Measurements from ENCODE around the gene MYO1G.

The MYO1G gene

DNA sequence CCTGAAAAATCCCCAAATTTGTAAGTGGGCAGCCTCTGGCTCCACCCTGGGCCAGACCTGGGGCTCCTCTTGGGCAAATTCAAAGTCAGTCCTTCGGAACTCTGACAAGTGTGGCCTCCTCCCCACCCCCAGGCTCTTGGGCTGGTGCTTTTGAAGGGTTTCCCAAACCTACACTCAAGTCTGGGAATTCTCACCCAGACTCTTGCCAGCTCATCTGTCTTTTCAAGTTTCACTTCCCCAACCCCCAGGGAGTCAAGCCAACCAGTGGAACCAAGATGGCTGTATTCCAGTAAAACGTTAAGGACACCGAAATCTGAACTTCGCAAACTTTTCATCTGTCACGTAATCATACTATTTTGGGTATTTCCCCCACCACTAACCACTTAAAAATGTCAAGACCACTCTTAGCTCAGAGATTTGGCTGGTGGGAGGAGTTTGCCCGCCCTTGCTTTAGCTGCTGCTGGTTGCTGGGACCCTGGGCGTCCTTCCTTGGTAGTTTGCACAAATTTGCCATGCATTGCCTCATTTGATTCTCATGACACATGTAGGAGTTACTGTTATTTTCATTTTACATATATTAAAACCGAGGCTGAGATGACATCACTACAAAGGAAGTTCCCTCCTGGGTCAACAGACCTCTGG is 1.7 kb upstream of the MYO1G start:
- peak; percentile 78 for DNase-seq (ENCODE audit: low read depth)

DNA sequence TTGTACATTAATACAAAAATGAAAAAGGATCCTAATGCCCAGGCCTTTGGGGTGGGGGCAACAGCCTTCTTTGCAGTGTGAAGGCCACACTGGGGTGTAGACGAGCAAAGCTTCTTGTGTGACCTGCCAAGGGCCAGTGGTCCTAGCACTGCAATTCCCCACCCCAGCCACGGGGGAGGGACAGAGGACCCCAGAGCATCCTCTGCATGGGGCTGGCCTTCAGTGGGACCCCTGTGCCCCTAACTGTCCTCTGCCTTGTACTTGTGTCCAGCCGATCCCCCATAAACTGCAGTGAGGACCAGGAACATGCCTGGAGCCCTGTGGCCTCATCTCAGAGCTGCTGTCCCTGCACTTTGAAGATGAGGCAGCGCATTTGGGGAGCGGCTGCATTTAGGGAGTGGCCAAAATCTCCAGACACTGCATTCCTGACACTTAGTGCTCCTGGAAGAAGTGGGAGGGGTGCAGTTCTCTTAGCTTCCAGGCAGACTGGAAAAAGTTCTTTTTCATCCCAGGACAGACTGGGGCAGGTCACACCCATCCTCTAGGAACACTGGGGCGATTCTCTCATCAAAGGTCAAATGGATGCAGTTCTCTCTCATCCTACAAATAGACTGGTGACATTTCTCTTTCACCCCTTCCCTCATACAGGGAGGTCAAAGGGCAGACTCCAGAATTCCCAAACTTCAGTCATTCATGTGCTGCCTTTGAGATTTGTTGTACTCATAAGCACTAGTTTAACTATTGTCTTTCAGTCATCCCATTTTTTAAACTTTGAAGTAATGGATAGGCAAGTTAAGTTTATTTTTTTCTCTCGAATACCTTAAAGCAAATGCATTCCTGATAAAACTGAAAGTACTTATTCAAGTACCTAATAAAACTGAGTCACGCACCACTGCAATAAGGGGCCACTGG is 922 bp upstream of the MYO1G start:
- no peak for DNase-seq (ENCODE audit: low read depth)

DNA sequence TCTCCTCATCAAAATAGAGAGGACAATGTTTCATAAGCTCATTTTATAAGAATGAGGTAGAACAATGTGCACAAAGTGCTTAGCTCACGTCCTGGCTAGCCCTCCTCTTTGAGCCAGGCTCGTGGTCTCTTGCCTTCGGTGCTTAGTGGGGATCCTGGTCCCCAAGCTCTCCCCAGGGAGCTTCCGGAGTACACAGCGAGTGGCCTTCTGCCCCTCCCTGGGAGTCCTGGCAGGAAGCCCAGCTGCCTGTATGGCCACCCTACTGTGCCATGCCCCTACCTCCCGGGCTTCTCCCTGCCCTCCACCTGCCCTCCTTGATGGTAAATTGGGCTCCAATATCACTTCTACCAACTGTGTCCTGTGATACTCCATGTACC is 868 bp downstream of the MYO1G start:
- no peak for DNase-seq (ENCODE audit: low read depth)

DNA sequence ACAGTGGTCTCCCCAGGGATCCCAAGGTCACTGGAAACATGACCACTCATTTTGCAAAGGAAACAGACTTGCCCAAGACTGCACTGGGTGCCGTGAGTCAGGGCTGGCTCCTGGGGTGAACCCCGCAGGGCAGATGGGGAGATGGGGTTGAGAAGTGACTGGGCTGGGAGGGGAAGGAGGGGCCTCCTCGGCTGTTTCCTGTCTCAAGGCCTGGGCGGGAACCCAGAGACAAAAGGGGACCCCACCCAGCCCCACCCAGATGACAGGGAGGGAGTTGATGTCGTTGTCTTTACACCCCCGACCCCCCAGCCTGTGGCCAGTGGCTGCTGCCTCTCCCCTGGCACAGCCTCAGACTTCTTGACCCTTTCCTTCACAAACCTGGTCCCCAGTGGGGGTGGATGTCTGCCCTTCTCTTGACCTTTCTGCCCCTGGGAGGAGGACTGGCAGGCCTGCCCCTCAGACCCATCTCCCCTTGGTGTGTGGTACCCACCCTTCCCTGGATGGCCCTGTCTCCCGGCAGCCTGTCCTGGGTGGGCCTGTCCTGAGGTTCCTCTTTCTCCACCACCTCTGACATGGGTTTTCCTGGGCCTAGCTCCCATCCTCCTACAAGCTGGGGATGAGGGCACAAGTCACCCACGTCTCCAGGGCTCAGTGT is 1.4 kb downstream of the MYO1G start:
- peak; percentile 79 for DNase-seq (ENCODE audit: low read depth)

DNA sequence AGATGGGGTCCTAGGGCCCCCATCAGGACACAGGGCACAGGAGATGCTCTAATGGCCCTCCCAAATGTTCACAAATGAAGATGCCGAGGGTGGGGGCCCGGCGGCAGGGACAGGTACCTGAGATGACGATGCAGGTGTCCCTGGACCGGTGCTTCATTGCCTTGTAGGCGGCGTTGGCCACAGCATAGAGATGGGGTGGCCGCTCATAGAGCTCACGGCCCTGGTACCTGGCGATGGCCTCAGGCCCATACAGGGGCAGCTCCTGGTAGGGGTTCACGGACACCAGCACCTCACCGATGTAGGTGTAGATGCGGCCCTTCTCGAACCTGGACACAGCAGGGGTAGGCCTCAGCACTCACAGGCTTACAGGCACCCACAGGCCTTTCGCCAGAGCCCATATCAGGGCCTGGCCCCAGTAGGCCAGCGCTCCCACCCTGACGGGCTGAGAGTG is 2.0 kb downstream of the MYO1G start:
- DNase-seq (ENCODE audit: low read depth) = no peak

DNA sequence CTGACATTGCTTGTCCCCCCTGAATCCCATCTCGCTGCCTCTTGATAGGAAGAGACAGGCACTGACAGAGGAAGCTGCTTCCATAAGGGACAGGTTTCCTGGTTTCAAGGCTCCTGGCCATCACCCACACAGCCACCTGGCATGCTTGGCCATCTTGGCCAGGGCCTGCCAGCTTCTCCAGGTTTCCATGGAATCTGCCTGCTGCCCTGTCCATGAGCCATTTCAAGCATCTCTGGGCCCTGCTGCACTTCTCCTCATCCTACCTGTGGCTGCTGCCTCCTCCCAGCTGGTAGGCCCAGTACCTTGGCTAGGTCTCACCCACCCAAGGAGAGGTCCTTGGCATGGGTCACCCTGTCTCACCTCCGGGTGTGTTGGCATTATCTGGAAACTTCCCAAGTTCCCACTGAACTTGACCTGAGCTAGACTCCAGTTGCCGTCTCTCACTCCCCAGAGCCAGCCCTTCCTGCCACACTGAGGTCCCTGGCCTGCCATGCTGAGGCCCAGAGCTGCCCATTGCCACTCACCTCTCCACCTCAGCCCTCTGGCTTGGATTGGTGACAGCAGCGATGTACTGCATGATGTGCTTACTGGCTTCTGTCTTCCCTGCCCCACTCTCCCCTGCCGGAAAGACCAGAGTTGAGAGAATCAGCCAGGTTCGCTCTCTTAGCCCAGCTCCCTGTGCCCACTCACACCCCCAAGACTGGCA is 2.6 kb downstream of the MYO1G start:
- no peak for DNase-seq (ENCODE audit: low read depth)

DNA sequence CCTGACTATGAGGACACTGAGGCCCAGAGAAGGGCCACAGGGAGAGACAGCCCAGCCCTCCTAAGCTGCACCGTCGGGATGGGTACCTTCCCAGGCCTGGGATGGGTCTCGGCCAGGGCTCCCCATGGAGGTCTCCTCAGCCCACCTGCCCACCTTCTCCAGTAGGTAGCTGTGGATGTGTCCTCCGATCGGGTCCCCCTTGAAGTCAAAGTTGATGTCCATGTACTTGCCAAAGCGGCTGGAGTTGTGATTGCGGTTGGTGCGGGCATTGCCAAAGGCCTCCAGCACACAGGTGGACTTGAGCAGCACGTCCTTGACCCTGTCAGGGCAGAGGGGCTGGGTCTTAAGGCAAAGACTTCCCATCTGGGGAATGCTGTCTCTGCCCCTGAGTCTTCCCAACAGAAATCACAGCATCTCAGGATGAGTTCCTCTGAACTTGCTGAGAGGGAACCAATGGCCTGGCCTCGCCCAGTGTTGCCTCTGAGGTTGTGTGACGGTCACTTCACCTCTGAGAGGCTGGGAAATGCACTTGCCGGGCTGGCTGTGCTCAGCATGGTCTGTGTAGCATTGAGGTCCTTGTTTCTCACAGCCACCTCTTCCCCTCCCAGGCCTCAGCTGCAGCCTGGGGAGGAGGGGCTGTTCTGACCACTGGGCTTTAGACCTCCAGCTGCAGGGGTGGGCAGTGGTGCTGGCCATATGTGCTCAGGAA is 3.3 kb downstream of the MYO1G start:
- DNase-seq (ENCODE audit: low read depth) = no peak

DNA sequence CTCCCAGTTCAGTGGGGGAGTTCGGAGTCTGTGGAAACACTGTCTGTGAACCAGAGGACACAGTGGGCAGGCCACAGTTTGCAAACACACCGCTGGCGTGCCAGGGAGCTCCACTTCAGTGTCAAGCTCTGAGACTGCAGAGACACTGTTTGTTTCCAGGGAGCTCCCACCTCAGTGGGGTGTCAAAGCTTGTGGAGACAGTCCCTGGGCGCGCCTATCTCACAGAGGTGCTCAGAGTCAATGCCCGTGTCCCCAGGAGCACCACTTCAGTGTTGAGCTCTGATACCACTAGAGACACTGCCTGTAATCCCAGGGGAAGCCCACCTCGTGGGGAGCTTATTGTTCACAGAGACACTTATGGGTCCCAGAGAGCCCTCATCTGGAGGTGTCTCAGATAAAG is 4.3 kb downstream of the MYO1G start:
- no peak for DNase-seq (ENCODE audit: low read depth)

DNA sequence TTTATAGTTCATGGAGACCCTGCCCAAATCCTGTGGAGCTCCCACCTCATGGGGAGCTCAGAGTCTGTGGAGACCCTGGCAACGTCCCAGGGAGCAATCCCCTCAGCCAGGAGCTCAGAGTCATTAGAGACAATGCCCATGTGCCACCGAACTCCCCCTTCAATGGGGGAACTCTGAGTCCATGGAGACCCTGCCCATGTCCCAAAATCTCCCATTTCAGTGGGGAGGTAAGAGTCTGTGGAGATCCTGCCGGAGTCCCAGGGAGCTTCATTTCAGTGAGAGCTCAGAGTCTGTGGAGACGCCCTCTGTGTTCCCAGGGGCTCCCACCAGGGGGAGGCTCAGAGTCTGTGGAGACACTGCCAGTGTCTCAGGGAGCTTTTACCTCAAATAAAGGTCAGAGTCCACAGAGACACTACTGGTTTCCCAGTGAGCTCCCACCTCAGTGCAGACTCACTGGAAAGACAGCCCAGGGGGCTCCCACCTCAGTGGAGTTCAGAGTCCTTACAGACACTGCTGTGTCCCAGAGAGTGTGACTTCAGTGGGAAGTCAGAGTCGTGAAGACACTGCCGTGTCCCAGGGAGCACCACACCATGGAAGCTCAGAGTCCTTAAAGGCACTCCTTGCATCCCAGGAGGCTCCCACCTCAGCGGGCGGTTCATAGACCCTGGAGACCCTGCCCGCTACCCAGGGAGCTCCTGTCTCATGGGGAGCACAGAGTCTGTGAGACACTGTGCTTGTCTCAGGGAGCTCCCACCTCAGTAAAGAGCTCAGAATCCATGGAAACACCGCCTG is 5.0 kb downstream of the MYO1G start:
- DNase-seq (ENCODE audit: low read depth) = peak; percentile 50

DNA sequence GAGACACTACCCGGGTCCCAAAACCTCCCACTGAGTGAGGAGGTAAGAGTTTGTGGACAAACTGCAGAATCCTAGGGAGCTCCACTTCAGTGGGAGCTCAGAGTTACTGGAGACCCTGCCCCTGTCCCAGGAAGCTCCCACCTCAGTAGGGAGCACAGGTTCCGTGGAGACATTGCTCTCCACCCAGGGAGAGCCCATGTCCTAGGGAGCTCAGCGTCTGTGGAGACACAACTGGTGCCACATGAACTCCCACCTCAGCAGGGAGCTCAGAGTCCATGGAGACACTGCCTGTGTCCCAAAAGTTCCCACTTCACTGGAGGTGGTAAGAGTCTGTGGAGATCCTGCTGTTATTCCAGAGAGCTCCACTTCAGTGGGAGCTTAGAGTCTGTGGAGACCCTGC is 6.3 kb downstream of the MYO1G start:
- no peak for DNase-seq (ENCODE audit: low read depth)

DNA sequence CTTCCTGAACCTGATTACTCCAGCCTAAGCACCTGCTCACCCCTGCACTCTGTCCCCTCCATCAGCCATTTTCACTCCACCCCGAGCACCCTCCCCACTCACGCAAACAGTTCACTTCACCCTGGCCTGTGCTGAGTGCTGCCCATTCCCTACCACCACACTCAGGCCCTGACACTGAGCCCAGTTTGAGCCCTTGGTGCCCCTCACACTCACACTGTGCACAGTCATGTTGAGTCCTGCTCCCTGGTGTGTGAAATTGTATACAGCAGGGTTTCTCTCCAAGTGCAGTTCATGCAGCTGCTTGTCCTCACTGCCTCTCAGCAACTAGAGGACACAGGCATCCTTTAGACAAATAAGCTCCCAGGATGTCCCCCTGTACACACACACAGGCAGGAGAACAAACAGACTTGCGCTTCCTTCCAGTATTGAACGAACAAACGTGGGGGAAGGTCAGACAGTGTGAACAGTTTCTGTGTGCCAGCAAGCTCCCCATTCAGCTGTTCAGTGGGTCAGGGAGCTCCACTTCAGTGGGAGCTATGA is 6.8 kb downstream of the MYO1G start:
- no peak for DNase-seq (ENCODE audit: low read depth)

DNA sequence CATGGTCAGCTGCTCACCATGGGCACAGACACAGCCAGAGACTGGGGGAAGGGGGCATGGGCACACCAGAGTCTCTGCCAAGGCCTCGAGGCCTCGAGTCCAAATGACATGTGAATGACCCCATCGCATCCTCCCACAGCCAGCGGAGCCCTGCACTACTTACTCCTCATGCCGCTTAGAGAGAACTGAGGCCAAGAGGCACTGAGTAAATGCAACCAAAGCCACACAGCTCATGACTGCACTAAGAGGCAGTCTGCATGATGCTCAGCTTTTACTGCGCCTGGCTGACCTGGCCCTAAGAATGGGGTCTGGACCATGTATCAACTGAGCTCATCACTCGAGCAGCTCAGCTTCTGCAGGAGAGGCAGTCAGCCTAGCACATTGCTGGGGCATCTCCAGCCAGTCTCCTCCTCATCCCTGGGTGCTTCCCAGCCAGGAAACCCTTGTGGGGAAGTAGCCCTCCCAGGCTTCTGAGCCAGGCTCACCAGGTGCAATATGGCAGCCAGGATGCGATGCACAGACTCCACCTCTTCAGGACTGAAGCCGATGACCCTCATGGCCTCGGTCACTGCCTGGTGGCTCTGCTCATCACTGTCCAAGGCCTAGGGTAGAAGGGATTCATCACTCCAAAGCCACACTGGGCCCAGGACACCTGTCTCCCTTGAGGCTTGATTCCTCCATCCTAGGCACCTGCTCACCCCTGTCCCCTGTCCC is 7.5 kb downstream of the MYO1G start:
- no peak for DNase-seq (ENCODE audit: low read depth)

DNA sequence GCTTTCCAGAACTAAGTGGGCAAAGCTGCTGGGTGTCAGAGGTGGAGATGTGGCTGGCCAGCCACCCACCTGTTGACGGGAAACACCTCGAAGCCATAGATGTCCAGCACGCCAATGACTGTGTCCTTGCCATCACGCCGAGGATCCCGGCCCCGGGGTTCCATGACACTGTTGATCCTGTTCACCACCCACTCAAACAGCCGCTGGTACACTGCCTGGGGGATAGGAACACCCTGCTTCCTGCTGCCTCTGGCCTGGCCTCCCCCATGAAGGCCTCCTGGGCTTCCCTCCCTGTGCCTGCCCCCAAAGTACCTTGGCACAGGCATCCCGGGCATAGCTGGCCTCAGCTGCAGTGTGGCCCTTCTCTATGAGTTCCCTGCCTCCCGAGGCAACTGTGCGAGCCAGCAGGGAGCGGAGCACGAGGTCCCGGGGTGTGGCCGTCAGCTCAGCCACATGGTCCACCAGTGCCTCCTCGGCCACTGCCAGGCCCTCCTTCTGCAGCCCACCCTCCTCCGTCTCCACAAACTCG is 8.2 kb downstream of the MYO1G start:
- DNase-seq (ENCODE audit: low read depth) = no peak

DNA sequence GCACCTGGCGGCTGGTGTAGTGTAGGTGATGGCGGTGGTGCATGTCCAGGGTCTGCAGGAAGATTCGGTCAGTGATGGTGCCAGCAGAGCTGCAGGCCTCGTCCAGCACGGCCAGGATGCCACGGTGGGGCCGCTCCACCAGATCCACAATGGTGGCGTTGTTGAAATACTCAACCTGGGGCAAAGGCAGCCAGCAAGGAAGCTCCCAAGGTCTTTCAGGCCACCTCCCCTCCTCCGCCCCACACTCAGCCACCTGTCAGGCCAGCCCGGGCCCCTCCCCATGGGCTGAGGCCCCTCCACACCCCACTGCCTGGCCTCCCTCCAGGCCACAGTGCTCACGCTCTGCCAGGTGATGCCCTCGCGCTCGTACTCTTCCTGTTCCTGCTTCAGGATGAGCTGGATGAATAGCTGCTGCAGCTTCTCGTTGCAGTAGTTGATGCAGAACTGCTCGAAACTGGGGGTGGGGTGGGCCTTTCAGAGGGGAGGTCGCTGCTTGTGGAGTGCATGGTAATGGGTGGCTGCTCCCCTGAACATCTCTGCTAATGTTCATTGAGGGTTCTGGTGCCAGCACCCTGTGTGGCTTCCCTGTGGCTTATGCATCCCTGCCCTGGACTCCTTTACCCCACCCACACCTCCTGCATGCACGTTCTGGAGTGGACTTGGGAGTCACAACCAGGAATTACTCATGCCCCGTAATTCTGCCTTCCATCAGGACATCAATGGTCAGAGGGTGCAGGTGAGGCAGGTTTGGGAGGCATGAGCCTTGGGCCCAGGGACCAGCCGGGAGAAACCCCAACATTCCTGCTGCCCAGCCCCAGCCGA is 8.9 kb downstream of the MYO1G start:
- no peak for DNase-seq (ENCODE audit: low read depth)

DNA sequence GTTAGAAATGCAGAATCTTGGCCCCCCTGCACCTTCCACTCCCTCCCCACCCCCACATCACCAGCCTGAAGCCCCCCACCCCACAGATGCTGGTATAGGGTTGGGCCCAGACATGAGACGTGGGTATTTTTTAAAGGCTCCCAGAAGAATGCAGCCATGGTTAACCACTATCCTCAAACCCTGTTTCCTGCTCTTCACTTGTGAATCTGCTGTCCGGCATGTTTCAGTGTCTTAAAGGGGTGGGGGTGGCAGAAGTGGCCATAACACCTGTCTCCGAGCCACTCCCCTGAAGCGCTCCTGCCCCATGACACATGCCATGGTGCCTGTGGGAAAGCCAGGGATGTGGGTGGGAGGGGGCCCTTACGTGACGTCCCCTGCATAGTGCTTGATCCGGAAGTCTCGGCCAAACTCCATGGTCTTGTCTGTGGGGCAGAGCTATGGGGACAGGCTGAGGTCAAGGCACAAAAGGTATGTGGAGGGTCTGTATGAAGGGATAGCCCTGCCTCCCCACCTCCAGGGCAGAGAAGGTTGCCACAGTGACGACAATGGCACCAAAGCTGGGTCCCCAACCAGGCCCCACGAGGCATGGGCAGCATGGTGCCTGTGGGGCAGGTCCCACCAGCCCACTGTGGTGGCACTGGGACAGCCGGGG is 9.6 kb downstream of the MYO1G start:
- DNase-seq (ENCODE audit: low read depth) = no peak

DNA sequence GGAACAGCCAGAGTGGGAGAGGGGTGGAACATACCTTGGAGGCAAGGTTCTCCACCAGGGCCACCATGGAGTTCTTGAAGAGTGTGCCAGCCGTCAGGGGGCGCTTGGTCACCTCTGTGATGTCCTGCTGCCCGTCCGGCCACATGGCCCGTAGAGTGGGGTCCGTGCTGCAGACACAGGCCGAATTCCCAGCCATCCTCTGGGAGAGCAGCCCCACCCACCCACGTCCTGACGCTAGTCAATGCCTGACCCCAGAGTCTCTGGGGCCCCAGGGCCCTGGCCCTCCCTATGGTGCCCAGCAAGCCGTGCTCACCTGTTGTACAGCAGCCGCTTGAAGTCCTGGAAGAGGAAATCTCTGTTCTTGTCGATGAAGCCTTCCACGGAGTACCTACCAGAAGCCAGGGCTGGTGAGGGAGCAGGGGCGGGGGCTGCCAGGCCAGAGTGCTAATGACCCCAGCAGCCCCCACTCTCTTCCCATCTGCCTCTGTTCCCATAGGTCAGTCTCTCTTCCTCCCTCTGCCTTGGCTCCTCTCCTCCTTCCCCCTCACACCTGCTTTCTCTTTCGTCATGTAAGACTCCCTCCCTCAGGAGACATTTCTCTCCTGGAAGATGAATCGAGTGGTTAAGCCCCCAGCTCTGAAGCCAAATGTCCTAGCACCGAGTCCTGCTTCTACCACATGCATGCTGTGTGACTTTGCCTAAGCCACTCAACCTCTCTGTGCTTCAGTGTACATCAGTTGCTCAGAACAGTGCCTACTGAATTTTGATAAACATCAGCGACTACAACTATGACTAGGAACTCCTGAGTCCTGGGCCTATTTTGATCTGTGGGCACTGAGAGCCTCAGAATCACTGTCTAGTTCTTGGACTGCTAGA is 11.0 kb downstream of the MYO1G start:
- DNase-seq (ENCODE audit: low read depth) = no peak
